Vagina (tissue), 2 donors: ENCODE results near the gene PPP2R2C.

ENCODE experiments used
- CTCF ChIP-seq, 3 experiments: fragments of 450-650 bp in 2 of 3; fragments of 200-600 bp in 1 of 3; sonication (generic) in 1 of 3; IDR thresholded peaks; one replicate each; pipeline ENCODE4 v1.5.1; 2017 to 2019; ENCODE audit warnings: antibody characterized with exemption in 3 of 3, mild to moderate bottlenecking in 2 of 3, moderate library complexity in 2 of 3
- POLR2A ChIP-seq, 2 donors: fragments of 450-650 bp; IDR thresholded peaks; one replicate each; pipeline ENCODE4 v1.6.1; 2017; ENCODE audit warnings: antibody characterized with exemption in 2 of 2, mild to moderate bottlenecking in 2 of 2, moderate library complexity in 2 of 2

DNA sequence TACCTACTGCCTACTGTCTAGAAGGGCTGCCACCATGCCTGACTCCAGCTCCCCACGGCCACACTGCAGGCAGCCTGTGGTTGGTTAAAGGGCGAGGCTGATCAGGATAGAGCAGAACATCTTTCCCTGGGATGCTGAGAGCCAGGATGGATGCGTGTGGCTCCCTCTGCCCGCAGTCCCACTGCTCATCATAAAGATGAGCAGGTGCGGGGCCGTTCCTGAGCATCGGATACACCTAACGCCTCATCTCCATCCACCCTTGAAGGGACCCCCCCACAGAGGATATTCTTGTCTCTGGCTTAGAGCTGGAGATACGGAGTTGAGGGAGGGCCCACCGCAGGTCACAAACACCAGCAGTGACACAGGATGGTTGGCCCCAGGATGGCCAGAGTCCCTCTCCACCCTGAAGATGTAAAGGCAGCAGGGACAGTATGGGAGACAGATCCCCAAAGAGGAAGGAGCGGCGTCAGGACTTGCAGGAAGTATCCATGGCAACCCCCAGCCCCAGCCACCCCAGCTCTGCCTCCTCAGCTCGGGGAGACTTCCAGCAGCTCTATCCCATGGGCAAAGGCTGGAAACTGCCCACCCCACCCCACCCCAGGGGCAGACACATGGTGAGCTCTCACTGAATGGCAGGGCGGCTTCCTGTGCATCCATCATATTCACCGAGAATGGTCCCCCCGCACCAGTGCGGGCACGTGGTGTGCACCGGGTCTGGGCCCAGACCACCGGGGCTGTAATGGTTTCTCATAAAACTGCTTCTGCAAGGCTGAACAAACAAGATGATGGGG is 19.3 kb downstream of the PPP2R2C start:
- no peak for TF ChIP-seq CTCF (IDR thresholded peaks at IDR 0.05)
- TF ChIP-seq POLR2A (IDR thresholded peaks at IDR 0.05) = no peak
